ENCODE data around the gene ABCA2.
"Not testable (repeated sequence)": the region's sequence is repeated elsewhere in the genome, so short reads cannot be mapped to it uniquely, and the experiment has no call there.

Gene ABCA2

DNA sequence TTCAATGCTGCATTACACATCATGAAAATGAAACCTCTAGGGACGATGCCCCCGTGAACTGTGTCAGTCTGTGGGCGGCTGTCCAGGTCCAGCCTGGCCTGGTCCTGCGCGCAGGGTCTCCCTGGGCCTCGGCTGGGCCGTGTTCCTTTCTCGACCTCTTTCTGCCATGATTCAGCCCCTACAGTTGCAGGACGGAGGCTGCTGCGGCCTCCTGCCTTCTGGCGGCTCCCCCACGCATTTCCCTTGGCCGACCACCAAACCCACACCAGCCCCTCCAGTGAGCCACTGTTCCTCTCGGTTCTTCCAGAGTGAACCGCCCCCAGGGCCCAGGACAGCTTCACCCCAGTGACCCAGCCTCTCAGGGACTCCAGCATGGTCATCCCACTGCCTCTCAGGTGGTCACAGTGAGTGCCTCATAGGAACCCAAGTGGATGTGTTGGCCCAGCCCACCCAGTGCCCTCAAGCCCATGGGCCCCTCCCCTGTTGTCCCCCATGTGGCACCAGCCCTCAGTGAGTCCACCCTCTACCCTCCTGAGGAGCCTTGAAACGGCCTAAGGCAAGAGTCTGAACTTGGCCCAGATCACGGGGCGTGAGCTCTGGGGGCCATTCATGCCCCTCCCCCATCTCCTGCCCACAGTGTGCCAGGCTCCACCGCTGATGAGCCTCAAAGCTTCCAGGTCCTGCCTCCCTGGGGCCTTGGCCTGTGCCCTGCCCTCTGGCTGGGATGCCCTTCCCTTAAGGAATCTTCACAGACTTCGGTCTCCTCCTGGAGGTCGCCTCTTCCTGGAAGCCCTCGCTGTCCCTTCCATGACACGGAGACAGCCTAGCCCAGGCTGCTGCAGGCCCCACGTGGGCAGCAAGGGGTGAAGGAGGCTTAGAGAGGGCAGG is 21.7 kb downstream of the ABCA2 start:
- TF ChIP-seq, protein P1, sequence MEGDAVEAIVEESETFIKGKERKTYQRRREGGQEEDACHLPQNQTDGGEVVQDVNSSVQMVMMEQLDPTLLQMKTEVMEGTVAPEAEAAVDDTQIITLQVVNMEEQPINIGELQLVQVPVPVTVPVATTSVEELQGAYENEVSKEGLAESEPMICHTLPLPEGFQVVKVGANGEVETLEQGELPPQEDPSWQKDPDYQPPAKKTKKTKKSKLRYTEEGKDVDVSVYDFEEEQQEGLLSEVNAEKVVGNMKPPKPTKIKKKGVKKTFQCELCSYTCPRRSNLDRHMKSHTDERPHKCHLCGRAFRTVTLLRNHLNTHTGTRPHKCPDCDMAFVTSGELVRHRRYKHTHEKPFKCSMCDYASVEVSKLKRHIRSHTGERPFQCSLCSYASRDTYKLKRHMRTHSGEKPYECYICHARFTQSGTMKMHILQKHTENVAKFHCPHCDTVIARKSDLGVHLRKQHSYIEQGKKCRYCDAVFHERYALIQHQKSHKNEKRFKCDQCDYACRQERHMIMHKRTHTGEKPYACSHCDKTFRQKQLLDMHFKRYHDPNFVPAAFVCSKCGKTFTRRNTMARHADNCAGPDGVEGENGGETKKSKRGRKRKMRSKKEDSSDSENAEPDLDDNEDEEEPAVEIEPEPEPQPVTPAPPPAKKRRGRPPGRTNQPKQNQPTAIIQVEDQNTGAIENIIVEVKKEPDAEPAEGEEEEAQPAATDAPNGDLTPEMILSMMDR (IDR thresholded peaks at IDR 0.05; ENCODE audit: borderline replicate concordance, control extremely low read depth, extremely low read depth, insufficient read depth, missing control alignments): no peak
- in situ Hi-C loops (cut with MboI; ENCODE audit: low sequenced_read_pairs, unreplicated experiment): no loop called here
- no peak for DNase-seq (ENCODE audit: low spot score)

DNA sequence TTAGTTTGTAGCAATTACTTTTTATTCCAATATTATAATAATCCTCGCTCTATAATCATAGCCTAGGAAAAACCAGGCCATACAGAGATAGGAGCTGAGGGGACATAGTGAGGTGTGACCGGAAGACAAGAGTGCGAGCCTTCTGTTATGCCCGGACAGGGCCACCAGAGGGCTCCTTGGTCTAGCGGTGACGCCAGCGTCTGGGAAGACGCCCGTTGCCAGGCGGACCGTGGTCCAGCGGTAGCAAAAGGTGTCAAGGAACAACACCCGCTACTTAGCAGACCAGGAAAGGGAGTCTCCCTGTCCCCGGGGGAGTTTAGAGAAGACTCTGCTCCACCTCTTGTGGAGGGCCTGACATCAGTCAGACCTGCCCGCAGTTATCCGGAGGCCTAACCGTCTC is 23.8 kb downstream of the ABCA2 start:
- DNase-seq (ENCODE audit: low spot score); in situ Hi-C loops (cut with MboI; ENCODE audit: low sequenced_read_pairs, unreplicated experiment): not testable (repeated sequence)
- TF ChIP-seq, protein P1 (IDR thresholded peaks at IDR 0.05; ENCODE audit: borderline replicate concordance, control extremely low read depth, extremely low read depth, insufficient read depth, missing control alignments): peak; percentile 17

DNA sequence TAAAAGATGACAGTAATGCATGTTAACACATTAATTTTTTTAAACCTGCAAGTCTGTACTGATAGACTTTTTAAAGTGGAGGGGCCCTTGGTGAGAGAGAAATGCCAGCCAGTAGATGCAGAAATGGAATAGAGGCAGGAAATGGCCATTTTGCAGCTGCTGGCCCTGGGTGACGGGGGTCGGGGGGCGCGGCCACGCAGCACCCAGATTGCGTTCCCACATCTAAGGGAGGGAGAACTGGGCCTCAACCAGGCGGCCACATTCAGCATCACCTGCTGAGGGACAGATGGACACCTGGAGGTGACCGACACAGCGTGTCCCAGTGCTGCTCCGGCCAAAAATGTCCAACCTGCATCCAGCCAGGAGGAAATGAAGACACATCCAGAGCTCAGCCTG is 25.4 kb downstream of the ABCA2 start:
- TF ChIP-seq, protein P1 (IDR thresholded peaks at IDR 0.05; ENCODE audit: borderline replicate concordance, control extremely low read depth, extremely low read depth, insufficient read depth, missing control alignments): no peak
- DNase-seq (ENCODE audit: low spot score): no peak
- in situ Hi-C loops (cut with MboI; ENCODE audit: low sequenced_read_pairs, unreplicated experiment): no loop called here

DNA sequence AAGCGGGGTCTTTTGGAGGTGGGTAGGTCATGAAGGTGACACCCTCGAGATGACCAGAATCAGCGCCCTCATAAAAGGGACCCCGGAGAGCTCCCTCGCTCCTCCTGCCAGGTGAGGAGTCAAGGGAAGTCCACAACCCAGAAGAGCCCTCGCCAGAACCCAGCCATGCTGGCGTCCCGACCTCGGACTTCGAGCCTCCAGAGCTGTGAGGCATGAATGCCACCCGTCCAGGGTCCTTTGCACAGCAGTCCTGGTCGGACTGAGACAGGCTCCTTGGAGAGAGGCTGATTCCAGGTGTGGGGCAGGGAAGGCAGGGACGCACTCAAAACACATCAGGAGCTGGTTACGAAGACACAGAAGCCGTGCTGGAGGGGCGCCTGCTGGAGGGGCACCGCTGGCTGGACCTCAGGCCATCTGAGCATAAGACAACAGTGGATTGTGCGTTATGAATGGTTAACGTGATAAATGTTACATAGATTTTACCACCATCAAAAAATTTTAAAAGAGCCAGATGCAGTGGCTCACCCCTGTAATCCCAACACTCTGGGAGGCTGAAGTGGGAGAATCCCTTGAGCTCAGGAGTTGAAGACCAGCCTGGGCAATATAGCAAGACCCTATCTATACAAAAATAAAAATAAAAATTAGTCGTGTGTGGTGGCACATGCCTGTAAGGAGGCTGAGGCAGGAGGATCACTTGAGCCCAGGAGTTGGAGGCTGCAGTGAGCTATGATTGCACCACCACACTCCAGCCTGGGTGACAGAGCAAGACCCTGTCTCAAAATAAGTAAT is 26.0 kb downstream of the ABCA2 start:
- TF ChIP-seq, protein P1 (IDR thresholded peaks at IDR 0.05; ENCODE audit: borderline replicate concordance, control extremely low read depth, extremely low read depth, insufficient read depth, missing control alignments): no peak
- no peak for DNase-seq (ENCODE audit: low spot score)
- in situ Hi-C loops (cut with MboI; ENCODE audit: low sequenced_read_pairs, unreplicated experiment): no loop called here

DNA sequence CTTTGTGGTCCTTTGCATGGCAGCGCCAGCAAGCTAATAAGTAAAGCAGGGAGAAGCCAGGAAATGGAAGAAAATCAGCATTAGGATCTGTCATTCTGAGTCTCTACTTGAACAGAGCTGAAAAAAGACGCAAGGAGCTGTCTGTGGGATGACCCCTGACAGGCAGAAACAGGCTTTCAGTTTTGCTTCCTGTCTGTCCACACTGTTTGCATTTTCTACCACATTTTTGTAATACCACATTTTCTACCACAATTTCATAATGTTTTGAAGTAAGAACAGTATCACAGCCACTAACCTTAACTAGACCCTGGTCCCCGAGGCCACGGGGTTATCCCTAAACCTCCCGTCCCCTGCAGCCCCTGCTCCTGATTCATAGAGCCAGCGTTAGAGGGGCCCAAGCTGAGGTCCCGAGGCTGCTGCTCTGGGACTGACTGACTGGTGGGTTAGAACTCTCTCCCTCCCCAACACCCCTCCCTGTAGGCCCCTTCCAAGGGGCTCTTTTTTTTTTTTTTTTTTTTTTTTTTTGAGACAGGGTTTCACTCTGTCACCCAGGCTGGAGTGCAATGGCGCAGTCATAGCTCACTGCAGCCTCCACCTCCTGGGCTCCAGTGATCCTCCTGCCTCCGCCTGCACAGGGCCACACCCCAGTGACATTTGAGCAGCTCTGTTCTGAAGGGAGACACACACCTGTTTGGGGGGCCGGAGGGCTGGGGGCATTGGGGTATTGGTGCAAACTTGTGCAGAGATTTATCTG is 27.7 kb downstream of the ABCA2 start:
- in situ Hi-C loops (cut with MboI; ENCODE audit: low sequenced_read_pairs, unreplicated experiment): no loop called here
- TF ChIP-seq, protein P1 (IDR thresholded peaks at IDR 0.05; ENCODE audit: borderline replicate concordance, control extremely low read depth, extremely low read depth, insufficient read depth, missing control alignments): no peak
- peak; percentile 86 for DNase-seq (ENCODE audit: low spot score)

DNA sequence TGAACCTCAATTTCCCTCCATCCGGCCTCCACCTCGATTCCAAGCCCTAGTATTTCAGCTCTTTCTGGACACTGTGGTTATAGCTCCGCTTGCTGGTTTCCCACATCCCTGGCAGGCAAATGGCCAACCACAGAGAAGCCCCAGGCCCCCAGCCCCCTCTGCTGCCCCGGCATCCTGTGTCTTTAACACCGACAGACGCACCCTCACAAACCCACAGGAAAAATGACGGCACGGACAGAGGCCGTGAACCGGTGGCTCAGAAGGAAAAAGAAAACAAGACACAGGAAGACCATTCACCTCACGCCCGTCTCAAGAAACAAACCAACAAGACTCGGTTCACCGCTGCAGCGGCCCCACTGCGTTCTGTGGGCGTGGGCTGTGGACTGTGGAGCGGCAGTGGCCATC is 30.2 kb downstream of the ABCA2 start:
- no peak for DNase-seq (ENCODE audit: low spot score)
- TF ChIP-seq, protein P1 (IDR thresholded peaks at IDR 0.05; ENCODE audit: borderline replicate concordance, control extremely low read depth, extremely low read depth, insufficient read depth, missing control alignments): no peak
- in situ Hi-C loops (cut with MboI; ENCODE audit: low sequenced_read_pairs, unreplicated experiment): no loop called here
